ENCODE data around the gene NRM. TPM values are rescaled to one million over a fixed set of nuclear protein-coding genes. Genes with fewer than 3 reads are reported as not detected.

Gene NRM
- total and polyA plus RNA-seq, 2 of the 13 experiments (the other 11 are each of a cell fraction or from before 2014, with no cell fraction given): 12.5 to 16.0 TPM

DNA sequence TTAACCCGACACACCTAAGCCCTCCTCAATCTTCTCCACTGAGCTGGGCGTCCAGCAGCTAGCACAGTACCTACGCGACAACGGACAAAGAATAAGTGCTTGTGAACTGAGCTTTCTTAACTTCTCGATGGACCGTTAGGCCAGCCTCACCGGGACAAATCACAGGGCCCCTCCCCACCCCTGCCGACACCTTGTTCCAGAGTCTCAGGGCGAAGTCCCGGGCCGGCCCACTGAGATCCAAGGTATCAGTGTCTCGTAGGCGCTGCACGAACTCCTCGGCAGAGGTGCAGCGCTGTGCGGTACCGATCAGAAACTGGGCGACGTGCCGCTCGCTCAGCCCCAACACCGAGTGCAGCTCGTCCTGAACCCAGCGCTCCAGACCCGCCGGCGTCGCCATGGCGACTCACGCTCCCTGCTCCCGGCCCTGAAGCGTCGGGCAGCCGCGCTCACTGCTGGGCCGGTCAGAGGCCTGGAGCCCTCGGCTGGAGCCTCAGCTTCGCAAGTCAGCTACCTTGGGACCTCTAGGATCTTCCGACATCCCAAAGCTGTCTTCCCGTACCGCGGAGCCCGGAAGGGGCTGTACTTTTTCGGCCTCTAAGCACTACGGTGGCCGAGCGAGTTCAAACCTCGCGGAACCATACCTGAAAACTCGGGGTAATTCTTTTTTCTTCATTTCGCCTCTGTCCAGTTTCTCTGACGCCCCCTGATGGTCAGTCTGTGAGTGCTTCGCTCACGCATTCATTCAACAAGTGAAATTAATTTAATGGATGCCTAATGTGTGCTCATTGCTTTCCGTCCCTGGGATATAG lies 18.1 kb downstream of the NRM start, which contains the start of gene DHX16 (continued):
- TF ChIP-seq, protein P1, sequence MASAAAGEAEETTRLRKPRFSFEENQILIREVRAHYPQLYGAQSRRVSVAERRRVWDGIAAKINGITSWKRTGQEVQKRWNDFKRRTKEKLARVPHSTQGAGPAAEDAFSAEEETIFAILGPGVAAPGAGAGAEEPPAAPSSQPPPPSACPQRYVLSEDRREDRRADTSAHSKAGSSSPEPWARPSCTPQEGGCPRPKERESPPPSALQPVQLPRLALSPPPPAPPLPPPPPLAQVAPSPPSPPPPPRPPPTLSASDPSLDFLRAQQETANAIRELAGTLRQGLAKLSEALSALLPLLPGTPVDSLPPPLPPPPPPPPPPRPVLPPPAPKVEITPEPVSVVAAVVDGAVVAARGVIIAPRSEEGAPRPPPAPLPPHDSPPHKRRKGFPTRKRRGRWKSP (CRISPR knock-in tag; IDR thresholded peaks at IDR 0.05): no peak; the same call in none of the 2 replicates
- TF ChIP-seq, protein P2, sequence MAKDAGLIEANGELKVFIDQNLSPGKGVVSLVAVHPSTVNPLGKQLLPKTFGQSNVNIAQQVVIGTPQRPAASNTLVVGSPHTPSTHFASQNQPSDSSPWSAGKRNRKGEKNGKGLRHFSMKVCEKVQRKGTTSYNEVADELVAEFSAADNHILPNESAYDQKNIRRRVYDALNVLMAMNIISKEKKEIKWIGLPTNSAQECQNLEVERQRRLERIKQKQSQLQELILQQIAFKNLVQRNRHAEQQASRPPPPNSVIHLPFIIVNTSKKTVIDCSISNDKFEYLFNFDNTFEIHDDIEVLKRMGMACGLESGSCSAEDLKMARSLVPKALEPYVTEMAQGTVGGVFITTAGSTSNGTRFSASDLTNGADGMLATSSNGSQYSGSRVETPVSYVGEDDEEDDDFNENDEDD (CRISPR knock-in tag; IDR thresholded peaks at IDR 0.05; ENCODE audit: borderline replicate concordance): peak; percentile 39; the same call in 1 of the 2 replicates
- TF ChIP-seq, protein P3, sequence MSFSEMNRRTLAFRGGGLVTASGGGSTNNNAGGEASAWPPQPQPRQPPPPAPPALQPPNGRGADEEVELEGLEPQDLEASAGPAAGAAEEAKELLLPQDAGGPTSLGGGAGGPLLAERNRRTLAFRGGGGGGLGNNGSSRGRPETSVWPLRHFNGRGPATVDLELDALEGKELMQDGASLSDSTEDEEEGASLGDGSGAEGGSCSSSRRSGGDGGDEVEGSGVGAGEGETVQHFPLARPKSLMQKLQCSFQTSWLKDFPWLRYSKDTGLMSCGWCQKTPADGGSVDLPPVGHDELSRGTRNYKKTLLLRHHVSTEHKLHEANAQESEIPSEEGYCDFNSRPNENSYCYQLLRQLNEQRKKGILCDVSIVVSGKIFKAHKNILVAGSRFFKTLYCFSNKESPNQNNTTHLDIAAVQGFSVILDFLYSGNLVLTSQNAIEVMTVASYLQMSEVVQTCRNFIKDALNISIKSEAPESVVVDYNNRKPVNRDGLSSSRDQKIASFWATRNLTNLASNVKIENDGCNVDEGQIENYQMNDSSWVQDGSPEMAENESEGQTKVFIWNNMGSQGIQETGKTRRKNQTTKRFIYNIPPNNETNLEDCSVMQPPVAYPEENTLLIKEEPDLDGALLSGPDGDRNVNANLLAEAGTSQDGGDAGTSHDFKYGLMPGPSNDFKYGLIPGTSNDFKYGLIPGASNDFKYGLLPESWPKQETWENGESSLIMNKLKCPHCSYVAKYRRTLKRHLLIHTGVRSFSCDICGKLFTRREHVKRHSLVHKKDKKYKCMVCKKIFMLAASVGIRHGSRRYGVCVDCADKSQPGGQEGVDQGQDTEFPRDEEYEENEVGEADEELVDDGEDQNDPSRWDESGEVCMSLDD (CRISPR knock-in tag; IDR thresholded peaks at IDR 0.05; ENCODE audit: borderline replicate concordance): peak; percentile 55; the same call in 1 of the 2 replicates
- TF ChIP-seq, protein P4, sequence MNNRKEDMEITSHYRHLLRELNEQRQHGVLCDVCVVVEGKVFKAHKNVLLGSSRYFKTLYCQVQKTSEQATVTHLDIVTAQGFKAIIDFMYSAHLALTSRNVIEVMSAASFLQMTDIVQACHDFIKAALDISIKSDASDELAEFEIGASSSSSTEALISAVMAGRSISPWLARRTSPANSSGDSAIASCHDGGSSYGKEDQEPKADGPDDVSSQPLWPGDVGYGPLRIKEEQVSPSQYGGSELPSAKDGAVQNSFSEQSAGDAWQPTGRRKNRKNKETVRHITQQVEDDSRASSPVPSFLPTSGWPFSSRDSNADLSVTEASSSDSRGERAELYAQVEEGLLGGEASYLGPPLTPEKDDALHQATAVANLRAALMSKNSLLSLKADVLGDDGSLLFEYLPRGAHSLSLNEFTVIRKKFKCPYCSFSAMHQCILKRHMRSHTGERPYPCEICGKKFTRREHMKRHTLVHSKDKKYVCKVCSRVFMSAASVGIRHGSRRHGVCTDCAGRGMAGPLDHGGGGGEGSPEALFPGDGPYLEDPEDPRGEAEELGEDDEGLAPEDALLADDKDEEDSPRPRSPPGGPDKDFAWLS (CRISPR knock-in tag; IDR thresholded peaks at IDR 0.05; ENCODE audit: borderline replicate concordance): no peak; the same call in 1 of the 2 replicates
- TF ChIP-seq ZFP62 (CRISPR knock-in tag; IDR thresholded peaks at IDR 0.05): no peak
- peak; percentile 80; the same call in 1 of the 2 replicates for TF ChIP-seq ZNF747 (CRISPR knock-in tag; IDR thresholded peaks at IDR 0.05; ENCODE audit: borderline replicate concordance)
- TF ChIP-seq ZKSCAN1 (IDR thresholded peaks at IDR 0.05; ENCODE audit: low read length): 0 out of 2 replicates have a peak, but pooled peaks have one; percentile 38
- no peak for TF ChIP-seq ZNF678 (CRISPR knock-in tag; IDR thresholded peaks at IDR 0.05)
- TF ChIP-seq ZBTB3 (CRISPR knock-in tag; IDR thresholded peaks at IDR 0.05; ENCODE audit: borderline replicate concordance, low read depth): no peak
- no peak for TF ChIP-seq ZNF746 (CRISPR knock-in tag; IDR thresholded peaks at IDR 0.05)
- peak; percentile 85; the same call in 1 of the 2 replicates for TF ChIP-seq CBFB (CRISPR knock-in tag; IDR thresholded peaks at IDR 0.05)
- TF ChIP-seq ZNF256 (CRISPR knock-in tag; conservative IDR thresholded peaks at IDR 0.05): no peak; the same call in 1 of the 2 replicates
- peak; percentile 23; the same call in 1 of the 2 replicates for TF ChIP-seq NFYC (CRISPR knock-in tag; IDR thresholded peaks at IDR 0.05)
- TF ChIP-seq, protein P5, sequence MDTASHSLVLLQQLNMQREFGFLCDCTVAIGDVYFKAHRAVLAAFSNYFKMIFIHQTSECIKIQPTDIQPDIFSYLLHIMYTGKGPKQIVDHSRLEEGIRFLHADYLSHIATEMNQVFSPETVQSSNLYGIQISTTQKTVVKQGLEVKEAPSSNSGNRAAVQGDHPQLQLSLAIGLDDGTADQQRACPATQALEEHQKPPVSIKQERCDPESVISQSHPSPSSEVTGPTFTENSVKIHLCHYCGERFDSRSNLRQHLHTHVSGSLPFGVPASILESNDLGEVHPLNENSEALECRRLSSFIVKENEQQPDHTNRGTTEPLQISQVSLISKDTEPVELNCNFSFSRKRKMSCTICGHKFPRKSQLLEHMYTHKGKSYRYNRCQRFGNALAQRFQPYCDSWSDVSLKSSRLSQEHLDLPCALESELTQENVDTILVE (CRISPR knock-in tag; IDR thresholded peaks at IDR 0.05): no peak; the same call in 1 of the 2 replicates
- no peak for TF ChIP-seq NR3C1 (CRISPR knock-in tag; IDR thresholded peaks at IDR 0.05)
- no peak for TF ChIP-seq SRSF4 (IDR thresholded peaks at IDR 0.05; ENCODE audit: low read depth, low read length, poor library complexity, severe bottlenecking)
- TF ChIP-seq, protein P6, sequence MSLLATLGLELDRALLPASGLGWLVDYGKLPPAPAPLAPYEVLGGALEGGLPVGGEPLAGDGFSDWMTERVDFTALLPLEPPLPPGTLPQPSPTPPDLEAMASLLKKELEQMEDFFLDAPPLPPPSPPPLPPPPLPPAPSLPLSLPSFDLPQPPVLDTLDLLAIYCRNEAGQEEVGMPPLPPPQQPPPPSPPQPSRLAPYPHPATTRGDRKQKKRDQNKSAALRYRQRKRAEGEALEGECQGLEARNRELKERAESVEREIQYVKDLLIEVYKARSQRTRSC (CRISPR knock-in tag; IDR thresholded peaks at IDR 0.05; ENCODE audit: low read depth): no peak

All from HepG2 (cell line).